ENCODE data around the gene SUSD5.
"Not testable (repeated sequence)": the region's sequence is repeated elsewhere in the genome, so short reads cannot be mapped to it uniquely, and the experiment has no call there.

The SUSD5 gene

GRCh38 chr3:33165372-33165771, 53.2 kb downstream of the SUSD5 start:
- no peak overlapping the region for H3K4me2 ChIP-seq (ENCODE audit: low read depth, low read length)
- H3K9me2 ChIP-seq (replicated peaks; ENCODE audit: insufficient read depth, low read length), result no peaks in the 10 kb centered on the region
- no peak for TF ChIP-seq EZH2 (optimal IDR thresholded peaks at IDR 0.05; ENCODE audit: low read depth, low read length)
- TF ChIP-seq CTCF (IDR thresholded peaks at IDR 0.05; ENCODE audit: low read length), result no peak
- no peak for TF ChIP-seq EZH2phosphoT487 (IDR thresholded peaks at IDR 0.05; ENCODE audit: low read length)
- H3K79me2 ChIP-seq (ENCODE audit: low read length), result no peaks in the 10 kb centered on the region
- no peaks in the 10 kb centered on the region for H4K20me1 ChIP-seq (ENCODE audit: insufficient read depth, low read length)
- no peaks in the 10 kb centered on the region for H3F3A ChIP-seq (ENCODE audit: insufficient read depth, low read length)
- no peak overlapping the region for H3K27ac ChIP-seq (ENCODE audit: low read length)
- no peaks in the 10 kb centered on the region for H3K27me3 ChIP-seq (replicated peaks; ENCODE audit: insufficient read depth, low read length)
- peaks cover 12% of the 10 kb centered on the region; the same call in 1 of the 2 replicates for H3K4me1 ChIP-seq (ENCODE audit: low read length)
- DNase-seq, result no peak
- no peak overlapping the region for H2AFZ ChIP-seq (ENCODE audit: low read length)
- no peaks in the 10 kb centered on the region for H3K36me3 ChIP-seq (replicated peaks; ENCODE audit: insufficient read depth, low read length)
- no peak overlapping the region for H3K9ac ChIP-seq (ENCODE audit: low read length)
- no peaks in the 10 kb centered on the region for H3K9me3 ChIP-seq (replicated peaks; ENCODE audit: insufficient read depth, low read length)
- H3K4me3 ChIP-seq (ENCODE audit: low read length), result no peak overlapping the region

GRCh38 chr3:33162621-33163020, 56.0 kb downstream of the SUSD5 start:
- H4K20me1 ChIP-seq (ENCODE audit: insufficient read depth, low read length); H3K9ac ChIP-seq (ENCODE audit: low read length); H3K27ac ChIP-seq (ENCODE audit: low read length); H3K9me3 ChIP-seq (replicated peaks; ENCODE audit: insufficient read depth, low read length); DNase-seq; H3K4me2 ChIP-seq (ENCODE audit: low read depth, low read length); H3K27me3 ChIP-seq (replicated peaks; ENCODE audit: insufficient read depth, low read length); H3K9me2 ChIP-seq (replicated peaks; ENCODE audit: insufficient read depth, low read length); H2AFZ ChIP-seq (ENCODE audit: low read length); H3K36me3 ChIP-seq (replicated peaks; ENCODE audit: insufficient read depth, low read length); H3K4me3 ChIP-seq (ENCODE audit: low read length); H3K4me1 ChIP-seq (ENCODE audit: low read length); H3F3A ChIP-seq (ENCODE audit: insufficient read depth, low read length); H3K79me2 ChIP-seq (ENCODE audit: low read length): not testable (repeated sequence)

- H3K79me2 ChIP-seq (ENCODE audit: low read length), result no peaks in the 10 kb centered on the region
- no peaks in the 10 kb centered on the region for H4K20me1 ChIP-seq (ENCODE audit: insufficient read depth, low read length)
- H3K27ac ChIP-seq (ENCODE audit: low read length), result no peak overlapping the region
- H3K36me3 ChIP-seq (replicated peaks; ENCODE audit: insufficient read depth, low read length), result no peaks in the 10 kb centered on the region
- no peak for DNase-seq
- H3K4me3 ChIP-seq (ENCODE audit: low read length), result no peak overlapping the region
- H3K9me2 ChIP-seq (replicated peaks; ENCODE audit: insufficient read depth, low read length), result no peaks in the 10 kb centered on the region
- H3K9ac ChIP-seq (ENCODE audit: low read length), result no peak overlapping the region
- no peaks in the 10 kb centered on the region for H3F3A ChIP-seq (ENCODE audit: insufficient read depth, low read length)
- no peak overlapping the region for H2AFZ ChIP-seq (ENCODE audit: low read length)
- H3K4me2 ChIP-seq (ENCODE audit: low read depth, low read length), result no peak overlapping the region
- H3K27me3 ChIP-seq (replicated peaks; ENCODE audit: insufficient read depth, low read length), result no peaks in the 10 kb centered on the region
- 0 out of 2 replicates have a peak, but pooled peaks cover 6% of the 10 kb centered on the region for H3K4me1 ChIP-seq (ENCODE audit: low read length)
- TF ChIP-seq EZH2phosphoT487 (IDR thresholded peaks at IDR 0.05; ENCODE audit: low read length), result no peak
- TF ChIP-seq EZH2 (optimal IDR thresholded peaks at IDR 0.05; ENCODE audit: low read depth, low read length), result no peak
- no peak for TF ChIP-seq CTCF (IDR thresholded peaks at IDR 0.05; ENCODE audit: low read length)
- H3K9me3 ChIP-seq (replicated peaks; ENCODE audit: insufficient read depth, low read length), result no peaks in the 10 kb centered on the region
These were observed 58.6 kb downstream of the SUSD5 start for GRCh38 chr3:33159981-33160380.

GRCh38 chr3:33159234-33159633, 59.4 kb downstream of the SUSD5 start:
- H3K4me3 ChIP-seq (ENCODE audit: low read length), result no peak overlapping the region
- H3K4me2 ChIP-seq (ENCODE audit: low read depth, low read length), result no peak overlapping the region
- no peaks in the 10 kb centered on the region for H3K27me3 ChIP-seq (replicated peaks; ENCODE audit: insufficient read depth, low read length)
- H3K9ac ChIP-seq (ENCODE audit: low read length), result no peak overlapping the region
- DNase-seq, result no peak
- no peak overlapping the region for H3K27ac ChIP-seq (ENCODE audit: low read length)
- no peaks in the 10 kb centered on the region for H3K79me2 ChIP-seq (ENCODE audit: low read length)
- no peaks in the 10 kb centered on the region for H3K36me3 ChIP-seq (replicated peaks; ENCODE audit: insufficient read depth, low read length)
- no peaks in the 10 kb centered on the region for H3K9me2 ChIP-seq (replicated peaks; ENCODE audit: insufficient read depth, low read length)
- H3K9me3 ChIP-seq (replicated peaks; ENCODE audit: insufficient read depth, low read length), result no peaks in the 10 kb centered on the region
- H3K4me1 ChIP-seq (ENCODE audit: low read length), result 0 out of 2 replicates have a peak, but pooled peaks cover under 1% of the 10 kb centered on the region
- TF ChIP-seq CTCF (IDR thresholded peaks at IDR 0.05; ENCODE audit: low read length) (no peak), EZH2phosphoT487 (IDR thresholded peaks at IDR 0.05; ENCODE audit: low read length) (no peak), EZH2 (optimal IDR thresholded peaks at IDR 0.05; ENCODE audit: low read depth, low read length) (no peak)
- H3F3A ChIP-seq (ENCODE audit: insufficient read depth, low read length), result no peaks in the 10 kb centered on the region
- no peaks in the 10 kb centered on the region for H4K20me1 ChIP-seq (ENCODE audit: insufficient read depth, low read length)
- H2AFZ ChIP-seq (ENCODE audit: low read length), result no peak overlapping the region

All from MM.1S (cell line).